ENCODE data around the gene RHBG.

RHBG gene

GRCh38 chr1:156386949-156387869 is 18.2 kb downstream of the RHBG start:
- no peak for FAIRE-seq

- no peak for FAIRE-seq
Measured at GRCh38 chr1:156387870-156388173, 18.8 kb downstream of the RHBG start.

GRCh38 chr1:156388174-156389137 is 19.4 kb downstream of the RHBG start:
- no peak for FAIRE-seq

- FAIRE-seq: no peak
Measured at GRCh38 chr1:156389311-156389710, 20.3 kb downstream of the RHBG start.

- no peak for FAIRE-seq
Measured at GRCh38 chr1:156390469-156391365, 21.7 kb downstream of the RHBG start.

- FAIRE-seq: no peak
Measured at GRCh38 chr1:156391366-156391677, 22.3 kb downstream of the RHBG start.

- no peak for FAIRE-seq
Measured at GRCh38 chr1:156391701-156392100, 22.7 kb downstream of the RHBG start.

GRCh38 chr1:156392452-156392853 is 23.4 kb downstream of the RHBG start:
- no peak for FAIRE-seq

- FAIRE-seq: no peak
Measured at GRCh38 chr1:156393095-156393494, 24.1 kb downstream of the RHBG start.

GRCh38 chr1:156394082-156394481 is 25.1 kb downstream of the RHBG start:
- FAIRE-seq: no peak

- FAIRE-seq: no peak
Measured at GRCh38 chr1:156394835-156395461, 25.9 kb downstream of the RHBG start.

GRCh38 chr1:156399355-156400125 is 30.5 kb downstream of the RHBG start:
- no peak for FAIRE-seq

GRCh38 chr1:156400191-156400935 is 31.4 kb downstream of the RHBG start:
- FAIRE-seq: no peak

- FAIRE-seq: no peak
Measured at GRCh38 chr1:156401041-156401574, 32.1 kb downstream of the RHBG start.

- no peak for FAIRE-seq
Measured at GRCh38 chr1:156401681-156402081, 32.7 kb downstream of the RHBG start.

GRCh38 chr1:156402331-156403020 is 33.5 kb downstream of the RHBG start:
- FAIRE-seq: no peak

GRCh38 chr1:156405670-156406069 is 36.7 kb downstream of the RHBG start:
- FAIRE-seq: no peak

- no peak for FAIRE-seq
Measured at GRCh38 chr1:156406251-156406650, 37.2 kb downstream of the RHBG start.

GRCh38 chr1:156407344-156407743 is 38.3 kb downstream of the RHBG start:
- FAIRE-seq: no peak

GRCh38 chr1:156407760-156408159 is 38.7 kb downstream of the RHBG start:
- no peak for FAIRE-seq

All from G401.6 (cell line).